ENCODE results near the gene ACAP1.
A peak's percentile ranks its signal among the peaks of the same experiment; 100 is the strongest.
"Not testable (repeated sequence)": the region's sequence is repeated elsewhere in the genome, so short reads cannot be mapped to it uniquely, and the experiment has no call there.

ACAP1 gene

DNA sequence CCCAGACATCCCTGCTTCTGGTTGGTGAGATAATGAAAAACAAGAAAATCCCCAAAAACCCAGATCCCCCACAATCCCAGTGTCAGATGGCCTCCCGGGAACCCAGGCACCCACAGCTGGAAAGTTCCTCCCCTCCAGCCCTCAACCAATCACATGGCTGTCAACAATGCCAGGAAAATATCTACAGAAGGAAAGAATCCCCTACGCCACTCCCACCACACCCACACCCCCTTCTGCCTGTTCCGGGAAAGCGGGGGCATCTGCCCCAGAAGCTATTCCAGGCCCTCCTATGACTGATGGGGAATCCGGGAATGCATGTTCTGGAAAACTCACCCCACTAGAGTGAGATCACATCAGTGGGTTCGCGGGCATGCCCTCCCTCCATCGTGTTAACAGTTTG, 20.4 kb downstream of the ACAP1 start:
- no peak overlapping the region for H3K4me3 ChIP-seq
- TF ChIP-seq, protein P1, sequence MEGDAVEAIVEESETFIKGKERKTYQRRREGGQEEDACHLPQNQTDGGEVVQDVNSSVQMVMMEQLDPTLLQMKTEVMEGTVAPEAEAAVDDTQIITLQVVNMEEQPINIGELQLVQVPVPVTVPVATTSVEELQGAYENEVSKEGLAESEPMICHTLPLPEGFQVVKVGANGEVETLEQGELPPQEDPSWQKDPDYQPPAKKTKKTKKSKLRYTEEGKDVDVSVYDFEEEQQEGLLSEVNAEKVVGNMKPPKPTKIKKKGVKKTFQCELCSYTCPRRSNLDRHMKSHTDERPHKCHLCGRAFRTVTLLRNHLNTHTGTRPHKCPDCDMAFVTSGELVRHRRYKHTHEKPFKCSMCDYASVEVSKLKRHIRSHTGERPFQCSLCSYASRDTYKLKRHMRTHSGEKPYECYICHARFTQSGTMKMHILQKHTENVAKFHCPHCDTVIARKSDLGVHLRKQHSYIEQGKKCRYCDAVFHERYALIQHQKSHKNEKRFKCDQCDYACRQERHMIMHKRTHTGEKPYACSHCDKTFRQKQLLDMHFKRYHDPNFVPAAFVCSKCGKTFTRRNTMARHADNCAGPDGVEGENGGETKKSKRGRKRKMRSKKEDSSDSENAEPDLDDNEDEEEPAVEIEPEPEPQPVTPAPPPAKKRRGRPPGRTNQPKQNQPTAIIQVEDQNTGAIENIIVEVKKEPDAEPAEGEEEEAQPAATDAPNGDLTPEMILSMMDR (IDR thresholded peaks at IDR 0.05) = no peak
- no peak for DNase-seq (ENCODE audit: low spot score)
- H3K27ac ChIP-seq = peak overlapping the region in 1 of 2 donors; percentile 39

DNA sequence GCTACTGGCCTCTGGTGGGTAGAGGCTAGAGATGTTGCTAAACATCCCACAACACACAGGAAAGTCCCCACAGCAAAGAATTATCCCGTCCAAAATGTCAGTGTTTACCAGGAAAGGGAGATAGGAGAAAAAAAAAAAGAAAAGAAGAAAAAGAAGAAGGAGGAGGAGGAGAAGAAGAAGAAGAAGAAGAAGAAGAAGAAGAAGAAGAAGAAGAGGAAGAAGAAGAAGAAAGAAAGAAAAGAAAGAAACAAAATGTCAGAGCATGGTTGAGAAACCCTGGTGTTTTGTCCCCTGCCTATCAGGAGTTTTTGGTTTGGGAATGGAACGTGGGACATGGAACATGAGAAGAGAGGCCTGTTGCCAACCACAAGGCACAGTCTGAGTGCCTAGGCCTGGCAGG, 21.1 kb downstream of the ACAP1 start:
- H3K27ac ChIP-seq = no peak overlapping the region
- no peak for DNase-seq (ENCODE audit: low spot score)
- TF ChIP-seq, protein P1 (IDR thresholded peaks at IDR 0.05) = no peak
- no peak overlapping the region for H3K4me3 ChIP-seq

DNA sequence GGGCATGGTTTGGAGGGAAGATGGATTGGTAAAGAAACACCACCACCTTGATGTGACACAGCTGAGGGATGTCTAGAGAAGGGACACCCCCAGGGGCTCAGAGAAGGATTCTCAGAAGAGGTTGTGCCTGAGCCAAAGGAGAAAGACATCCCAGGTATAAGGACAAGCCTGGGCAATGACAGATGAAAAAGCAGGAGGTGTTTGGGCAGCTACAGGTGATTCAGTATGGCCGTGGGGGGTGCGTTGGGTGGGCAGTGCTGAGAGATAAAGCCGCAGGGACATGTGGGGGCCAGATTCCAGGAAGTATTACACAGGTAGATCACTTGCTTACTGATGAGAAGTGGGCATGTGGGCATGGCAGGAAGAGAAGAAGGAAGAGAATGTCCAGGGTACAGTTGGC, 25.6 kb downstream of the ACAP1 start:
- TF ChIP-seq, protein P1 (IDR thresholded peaks at IDR 0.05) = no peak
- Histone ChIP-seq H3K4me3 (no peak overlapping the region), H3K27ac (no peak overlapping the region)
- DNase-seq (ENCODE audit: low spot score) = no peak

DNA sequence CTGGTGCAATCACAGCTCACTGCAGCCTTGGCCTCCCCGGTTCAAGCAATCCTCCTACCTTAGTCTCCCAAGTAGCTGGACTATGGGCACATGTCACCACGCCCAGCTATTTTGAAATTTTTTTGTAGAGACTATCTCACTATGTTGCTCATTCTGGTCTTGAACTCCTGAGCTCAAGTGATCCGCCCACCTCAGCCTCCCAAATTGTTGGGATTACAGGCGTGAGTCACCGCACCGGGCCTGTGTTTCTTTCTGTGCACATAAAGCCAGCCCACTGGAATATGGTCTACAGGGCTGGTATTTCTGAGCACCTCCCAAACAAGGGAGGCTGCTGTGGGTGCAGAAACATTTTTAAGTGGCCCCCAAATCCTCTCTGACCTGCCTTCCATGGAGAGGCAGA, 27.0 kb downstream of the ACAP1 start:
- TF ChIP-seq, protein P1 (IDR thresholded peaks at IDR 0.05) = no peak
- Histone ChIP-seq H3K4me3 (no peak overlapping the region), H3K27ac (no peak overlapping the region)
- no peak for DNase-seq (ENCODE audit: low spot score)

DNA sequence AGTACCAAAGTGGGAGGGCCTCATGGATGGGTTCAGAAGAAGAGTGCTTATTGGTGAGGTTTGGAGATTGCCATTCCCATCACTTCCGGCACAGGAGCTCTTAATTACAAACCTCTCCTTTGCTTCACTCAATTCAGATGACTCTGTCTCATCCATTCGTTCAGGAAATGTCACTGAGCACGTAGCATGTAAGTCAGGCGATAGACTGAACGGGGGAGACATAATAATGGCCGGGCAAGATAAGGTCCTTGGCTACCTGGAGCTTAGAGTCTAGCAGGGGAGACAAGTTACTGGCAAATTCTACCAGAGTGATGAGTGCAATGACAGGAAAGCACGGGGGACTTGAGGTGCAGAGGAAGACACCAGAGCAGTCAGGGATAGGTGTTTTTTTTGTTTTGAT, 29.6 kb downstream of the ACAP1 start:
- not testable (repeated sequence) for DNase-seq (ENCODE audit: low spot score); H3K27ac ChIP-seq; H3K4me3 ChIP-seq

DNA sequence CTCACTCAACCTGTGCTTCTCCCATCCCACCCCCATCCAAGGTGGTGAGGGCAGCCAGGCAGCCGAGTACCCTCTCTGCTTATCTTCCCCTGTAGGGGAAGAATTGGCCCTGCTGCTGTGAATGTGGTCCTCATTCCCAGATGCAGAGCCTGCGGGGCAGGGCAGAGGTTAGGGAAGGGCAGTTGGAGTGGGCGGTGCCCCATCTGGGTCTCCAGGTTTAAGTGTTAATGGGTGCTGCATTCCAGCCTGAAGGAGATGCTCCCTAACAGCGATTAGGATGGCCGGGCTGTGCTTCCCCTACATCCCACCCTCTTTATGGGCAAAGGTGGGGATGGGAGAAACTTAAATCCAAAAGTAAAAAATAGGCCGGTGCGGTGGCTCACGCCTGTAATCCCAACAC, 30.8 kb downstream of the ACAP1 start:
- H3K27ac ChIP-seq = no peak overlapping the region
- DNase-seq (ENCODE audit: low spot score) = no peak
- no peak overlapping the region for H3K4me3 ChIP-seq
- TF ChIP-seq, protein P1 (IDR thresholded peaks at IDR 0.05) = no peak

DNA sequence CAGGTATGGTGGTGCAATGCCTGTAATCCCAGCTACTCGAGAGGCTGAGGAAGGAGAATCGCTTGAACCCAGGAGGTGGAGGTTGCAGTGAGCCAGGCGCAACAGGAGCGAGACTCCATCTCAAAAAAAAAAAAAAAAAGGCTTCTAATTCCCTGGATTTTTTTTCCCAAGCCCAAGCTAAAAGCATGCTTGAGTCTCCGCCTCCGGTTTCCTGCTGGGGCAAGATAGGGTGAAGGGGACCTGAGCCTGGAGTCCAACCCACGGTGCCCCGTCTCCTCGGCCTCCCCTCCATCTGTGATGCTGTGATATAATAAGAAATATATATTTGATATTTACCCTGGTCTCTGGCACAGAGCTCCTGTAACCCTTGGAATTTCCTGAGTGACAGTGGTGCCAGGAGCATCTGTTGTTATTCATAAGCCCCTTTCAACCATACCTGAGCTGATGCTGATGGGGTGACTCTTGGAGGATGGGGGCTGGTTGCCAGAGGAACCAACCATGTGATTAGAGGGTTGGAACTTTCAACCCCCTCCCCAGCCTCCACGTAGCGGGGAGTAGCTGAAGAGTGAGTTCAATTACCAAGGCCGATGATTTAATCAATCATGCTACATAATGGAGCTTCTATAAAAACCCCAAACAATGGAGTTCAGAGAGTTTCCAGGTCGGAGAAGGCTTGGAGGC, 31.7 kb downstream of the ACAP1 start:
- TF ChIP-seq, protein P1 (IDR thresholded peaks at IDR 0.05) = no peak
- DNase-seq (ENCODE audit: low spot score) = no peak
- Histone ChIP-seq H3K4me3 (no peak overlapping the region), H3K27ac (no peak overlapping the region)

DNA sequence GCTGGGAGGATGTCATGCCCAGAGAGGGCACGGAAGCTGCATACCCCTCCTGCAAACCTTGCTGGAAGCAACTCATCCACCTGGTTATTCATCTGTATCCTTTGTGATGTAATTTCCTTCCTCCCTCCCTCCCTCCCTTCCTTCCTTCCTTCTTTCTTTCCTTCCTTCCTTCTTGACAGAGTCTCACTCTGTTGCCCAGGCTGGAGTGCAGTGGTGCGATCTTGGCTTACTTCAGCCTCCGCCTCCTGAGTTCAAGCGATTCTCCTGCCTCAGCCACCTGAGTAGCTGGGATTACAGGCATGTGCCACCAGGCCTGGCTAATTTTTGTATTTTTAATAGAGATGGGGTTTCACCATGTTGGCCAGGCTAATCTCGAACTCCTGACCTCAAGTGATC, 32.3 kb downstream of the ACAP1 start:
- not testable (repeated sequence) for DNase-seq (ENCODE audit: low spot score); H3K4me3 ChIP-seq

More for the DNA sequence above, 32.3 kb downstream of the ACAP1 start:
- not testable (repeated sequence) for H3K27ac ChIP-seq

All from coronary artery (tissue), 2 donors.